Measurements from ENCODE around the gene GZMA. TPM values are rescaled to one million over a fixed set of nuclear protein-coding genes. Genes with fewer than 3 reads are reported as not detected.

GZMA gene
- total and polyA plus RNA-seq, 4 donors = 2.4 to 7.8 (median 5.3) TPM

GRCh38 chr5:55113327-55113726 is 10.9 kb downstream of the GZMA start:
- no peak overlapping the region for H3K27ac ChIP-seq (ENCODE audit: low read depth in 1 of 2, low read length in 1 of 2)
- H3K9ac ChIP-seq (ENCODE audit: insufficient read depth in 1 of 2, low read length in 2 of 2) = no peak overlapping the region
- H3K9me3 ChIP-seq (ENCODE audit: control insufficient read depth in 4 of 4, insufficient read depth in 3 of 4, low read length in 3 of 4) = no peaks in the 10 kb centered on the region
- H3K27me3 ChIP-seq (ENCODE audit: control insufficient read depth in 3 of 3, insufficient read depth in 3 of 3, low read length in 2 of 3) = no peaks in the 10 kb centered on the region
- no peak overlapping the region for H3K4me3 ChIP-seq
- DNase-seq (no peak), ATAC-seq (ENCODE audit: insufficient read depth, low FRiP score) (no peak)
- TF ChIP-seq CTCF (IDR thresholded peaks at IDR 0.05; ENCODE audit: control extremely low read depth, extremely low read depth) = no peak
- no peaks in the 10 kb centered on the region for H3K4me1 ChIP-seq (ENCODE audit: control insufficient read depth in 5 of 5, insufficient read depth in 5 of 5, low read length in 5 of 5)
- H3K36me3 ChIP-seq (ENCODE audit: control insufficient read depth in 4 of 4, insufficient read depth in 4 of 4, low read length in 4 of 4) = no peaks in the 10 kb centered on the region

DNA sequence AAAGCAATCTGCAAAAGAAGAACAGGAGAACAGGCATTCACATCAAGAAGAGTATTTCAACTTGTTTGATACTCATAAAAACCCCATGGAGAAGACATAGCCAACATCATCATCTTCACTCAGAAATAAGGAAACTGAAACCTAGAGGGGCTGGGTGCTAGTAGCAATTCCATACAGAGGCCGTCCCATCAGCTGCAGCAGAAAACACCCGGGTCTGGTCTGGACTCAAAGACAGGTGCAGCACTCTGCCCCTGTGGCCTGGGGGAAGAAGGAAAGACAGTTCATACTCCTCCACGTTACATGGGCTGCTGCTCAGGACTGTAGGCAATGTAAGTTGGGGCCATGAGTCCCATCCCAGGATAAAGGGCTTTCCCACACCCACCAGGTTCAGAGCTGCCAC is 11.6 kb downstream of the GZMA start:
- ATAC-seq (ENCODE audit: insufficient read depth, low FRiP score) = no peak
- H3K4me1 ChIP-seq (ENCODE audit: control insufficient read depth in 5 of 5, insufficient read depth in 5 of 5, low read length in 5 of 5) = no peaks in the 10 kb centered on the region

GRCh38 chr5:55123365-55123764 is 20.9 kb downstream of the GZMA start:
- Histone ChIP-seq H3K4me1 (ENCODE audit: control insufficient read depth in 5 of 5, insufficient read depth in 5 of 5, low read length in 5 of 5) (no peaks in the 10 kb centered on the region), H3K36me3 (ENCODE audit: control insufficient read depth in 4 of 4, insufficient read depth in 4 of 4, low read length in 4 of 4) (no peaks in the 10 kb centered on the region), H3K9ac (ENCODE audit: insufficient read depth in 1 of 2, low read length in 2 of 2) (no peak overlapping the region), H3K27ac (ENCODE audit: low read depth in 1 of 2, low read length in 1 of 2) (no peak overlapping the region), H3K9me3 (ENCODE audit: control insufficient read depth in 4 of 4, insufficient read depth in 3 of 4, low read length in 3 of 4) (no peaks in the 10 kb centered on the region), H3K27me3 (ENCODE audit: control insufficient read depth in 3 of 3, insufficient read depth in 3 of 3, low read length in 2 of 3) (no peaks in the 10 kb centered on the region), H3K4me3 (no peak overlapping the region)
- ATAC-seq (ENCODE audit: insufficient read depth, low FRiP score) (no peak), DNase-seq (no peak)
- 83 to 85% methylated on average over 3 of the region's 3 CpGs for WGBS, 2 donors
- no peak for TF ChIP-seq CTCF (IDR thresholded peaks at IDR 0.05; ENCODE audit: control extremely low read depth, extremely low read depth)

More for the DNA sequence above, 11.6 kb downstream of the GZMA start:
- H3K27me3 ChIP-seq (ENCODE audit: control insufficient read depth in 3 of 3, insufficient read depth in 3 of 3, low read length in 2 of 3) = no peaks in the 10 kb centered on the region
- no peak overlapping the region for H3K27ac ChIP-seq (ENCODE audit: low read depth in 1 of 2, low read length in 1 of 2)
- H3K36me3 ChIP-seq (ENCODE audit: control insufficient read depth in 4 of 4, insufficient read depth in 4 of 4, low read length in 4 of 4) = no peaks in the 10 kb centered on the region
- no peak for DNase-seq
- no peak for TF ChIP-seq CTCF (IDR thresholded peaks at IDR 0.05; ENCODE audit: control extremely low read depth, extremely low read depth)
- H3K9ac ChIP-seq (ENCODE audit: insufficient read depth in 1 of 2, low read length in 2 of 2) = no peak overlapping the region
- WGBS, 2 donors = 85 to 87% methylated on average over 3 of the region's 3 CpGs
- no peaks in the 10 kb centered on the region for H3K9me3 ChIP-seq (ENCODE audit: control insufficient read depth in 4 of 4, insufficient read depth in 3 of 4, low read length in 3 of 4)
- no peak overlapping the region for H3K4me3 ChIP-seq

DNA sequence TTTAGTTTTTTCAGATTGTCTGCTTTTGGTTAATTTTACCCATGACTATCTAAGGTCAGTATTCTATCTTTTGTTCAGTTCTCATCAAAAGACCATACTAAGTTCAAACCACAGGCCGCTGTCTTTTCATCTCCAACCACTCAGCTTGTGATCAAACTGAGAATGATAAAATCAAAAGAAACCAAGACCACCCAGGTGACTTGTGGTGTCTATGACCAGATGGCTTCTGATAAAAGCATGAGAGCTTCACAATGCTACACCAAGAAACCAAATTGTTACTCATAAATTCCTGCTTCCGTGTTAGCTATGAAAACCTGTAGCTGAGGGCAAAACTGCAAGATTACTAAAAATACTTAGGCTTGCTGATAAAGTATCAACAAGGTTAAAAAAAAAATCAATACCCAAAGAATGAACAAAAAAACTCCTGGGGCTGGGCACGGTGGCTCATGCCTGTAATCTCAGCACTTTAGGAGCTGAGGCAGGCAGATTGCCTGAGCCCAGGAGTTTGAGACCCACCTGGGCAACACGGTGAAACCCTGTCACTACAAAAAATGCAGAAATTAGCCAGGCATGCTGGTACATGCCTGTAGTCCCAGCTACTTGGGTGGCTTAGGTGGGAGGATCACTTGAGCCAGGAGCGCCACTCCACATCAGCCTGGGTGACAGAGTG is 31.7 kb downstream of the GZMA start:
- Histone ChIP-seq H3K36me3 (ENCODE audit: control insufficient read depth in 4 of 4, insufficient read depth in 4 of 4, low read length in 4 of 4) (no peaks in the 10 kb centered on the region), H3K4me3 (no peak overlapping the region), H3K9ac (ENCODE audit: insufficient read depth in 1 of 2, low read length in 2 of 2) (no peak overlapping the region), H3K9me3 (ENCODE audit: control insufficient read depth in 4 of 4, insufficient read depth in 3 of 4, low read length in 3 of 4) (peaks cover 0 to 6% (median 0%) of the 10 kb centered on the region in 4 donors), H3K27me3 (ENCODE audit: control insufficient read depth in 3 of 3, insufficient read depth in 3 of 3, low read length in 2 of 3) (no peaks in the 10 kb centered on the region), H3K4me1 (ENCODE audit: control insufficient read depth in 5 of 5, insufficient read depth in 5 of 5, low read length in 5 of 5) (no peaks in the 10 kb centered on the region), H3K27ac (ENCODE audit: low read depth in 1 of 2, low read length in 1 of 2) (no peak overlapping the region)
- WGBS, 2 donors = 78 to 84% methylated on average over 5 of the region's 5 CpGs
- no peak for ATAC-seq (ENCODE audit: insufficient read depth, low FRiP score)
- DNase-seq = no peak
- TF ChIP-seq CTCF (IDR thresholded peaks at IDR 0.05; ENCODE audit: control extremely low read depth, extremely low read depth) = no peak

Measured in lung (tissue), 12 donors.